HUES6 (cell line): ENCODE results near the gene GTF2IRD1.

Experiments
- H3K27ac ChIP-seq: 2 replicates; pipeline ENCODE4 v1.7.0; 2013; ENCODE audit warnings: low read depth, mild to moderate bottlenecking, low read length, inconsistent platforms
- H3K27me3 ChIP-seq: 2 replicates; pipeline ENCODE4 v1.6.1; 2013; ENCODE audit warnings: low read length; ENCODE audit not compliant: control insufficient read depth, insufficient read depth
- H3K36me3 ChIP-seq: 2 replicates; pipeline ENCODE4 v1.6.1; 2013; ENCODE audit warnings: low read length; ENCODE audit not compliant: control insufficient read depth, insufficient read depth
- H3K4me1 ChIP-seq: 2 replicates; pipeline ENCODE4 v1.6.1; 2013; ENCODE audit warnings: low read length; ENCODE audit not compliant: control insufficient read depth, insufficient read depth
- H3K4me3 ChIP-seq: 2 replicates; pipeline ENCODE4 v1.5.1; 2013; ENCODE audit warnings: low read depth, low read length
- H3K9ac ChIP-seq: one replicate; pipeline ENCODE4 v1.6.1; 2013; ENCODE audit warnings: mild to moderate bottlenecking, low read length
- H3K9me3 ChIP-seq: 2 replicates; pipeline ENCODE4 v1.6.1; 2013; ENCODE audit warnings: low read depth, low read length; ENCODE audit not compliant: control insufficient read depth, insufficient read depth

The GTF2IRD1 gene

DNA sequence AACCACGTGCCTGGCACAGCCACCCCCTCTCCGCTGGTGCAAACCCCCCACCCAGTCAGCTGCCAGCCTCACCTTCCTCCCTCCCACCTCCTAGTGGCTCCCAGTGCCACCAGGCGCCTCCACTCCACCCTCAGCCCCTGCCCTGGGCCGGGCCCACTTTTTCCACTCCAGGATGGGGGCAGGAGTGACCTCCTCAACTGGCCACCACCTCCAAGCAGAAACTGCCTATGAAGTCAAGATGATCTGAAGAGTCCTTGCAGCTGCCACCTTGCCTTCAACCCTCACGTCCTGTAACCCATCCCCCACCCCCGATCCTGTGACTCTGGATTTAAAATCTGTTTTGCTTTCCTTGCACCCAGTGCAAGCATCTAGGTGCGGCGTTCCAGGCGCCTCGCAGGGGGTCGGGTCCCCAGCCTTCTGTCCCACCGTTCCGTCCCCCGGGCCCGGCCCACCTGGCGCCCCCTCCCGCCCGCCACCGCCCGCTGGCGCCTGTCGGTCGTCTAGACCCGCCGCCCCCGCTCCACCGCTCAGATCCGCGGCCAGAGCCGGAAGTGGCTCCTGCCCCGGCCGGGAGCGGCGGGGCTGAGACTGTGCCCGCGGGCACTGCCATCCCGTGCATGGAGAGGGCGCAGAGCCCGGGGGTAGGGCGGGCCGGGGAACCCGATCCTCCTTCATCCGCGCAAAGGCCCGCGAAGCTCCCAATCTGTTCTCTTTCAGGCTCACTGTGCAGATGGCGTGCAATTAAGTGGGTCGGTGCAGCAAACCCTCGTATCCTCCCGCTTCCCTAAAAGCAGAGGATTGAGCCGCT lies 152.6 kb downstream of the GTF2IRD1 start:
- H3K4me1 ChIP-seq = peaks cover 5% of the 10 kb centered on the region
- H3K27ac ChIP-seq = no peak overlapping the region
- H3K27me3 ChIP-seq = no peaks in the 10 kb centered on the region
- H3K36me3 ChIP-seq = peaks cover 8% of the 10 kb centered on the region; the same call in 1 of the 2 replicates
- no peaks in the 10 kb centered on the region for H3K9me3 ChIP-seq
- H3K4me3 ChIP-seq = peak overlapping the region; percentile 54
- peak overlapping the region; percentile 53 for H3K9ac ChIP-seq

DNA sequence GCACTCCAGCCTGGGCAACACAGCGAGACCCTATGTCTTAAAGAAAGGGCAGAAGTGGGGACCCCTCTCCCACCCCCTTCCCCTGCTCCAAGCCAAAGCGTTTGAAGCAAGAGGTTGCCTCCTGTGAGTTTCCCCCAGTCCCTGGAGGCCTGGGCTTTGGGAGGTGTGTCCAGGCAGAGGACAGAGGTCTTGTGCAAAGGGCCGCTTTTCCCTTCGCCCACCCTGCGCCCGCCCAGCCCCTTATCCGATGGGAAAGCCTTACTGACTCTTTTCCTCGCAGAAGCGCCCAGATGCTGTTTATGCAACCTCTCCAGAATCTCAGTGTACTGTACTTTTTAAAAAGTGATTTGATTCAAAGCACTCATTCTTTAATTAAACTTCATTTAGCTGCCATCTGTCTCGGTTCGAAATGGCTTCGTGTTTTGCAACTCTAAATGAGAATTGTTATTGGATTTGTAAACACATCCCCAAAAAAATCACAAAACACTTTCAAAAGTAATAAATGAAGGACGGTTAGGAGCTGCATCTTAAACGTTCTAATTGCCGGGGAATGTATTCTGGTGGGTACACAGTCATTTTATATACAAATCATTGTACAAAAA lies 153.3 kb downstream of the GTF2IRD1 start:
- Histone ChIP-seq H3K9me3 (no peaks in the 10 kb centered on the region), H3K4me3 (peak overlapping the region; percentile 54), H3K36me3 (peaks cover 4% of the 10 kb centered on the region; the same call in 1 of the 2 replicates), H3K9ac (peak overlapping the region; percentile 53), H3K4me1 (peaks cover 5% of the 10 kb centered on the region), H3K27ac (no peak overlapping the region), H3K27me3 (no peaks in the 10 kb centered on the region)

DNA sequence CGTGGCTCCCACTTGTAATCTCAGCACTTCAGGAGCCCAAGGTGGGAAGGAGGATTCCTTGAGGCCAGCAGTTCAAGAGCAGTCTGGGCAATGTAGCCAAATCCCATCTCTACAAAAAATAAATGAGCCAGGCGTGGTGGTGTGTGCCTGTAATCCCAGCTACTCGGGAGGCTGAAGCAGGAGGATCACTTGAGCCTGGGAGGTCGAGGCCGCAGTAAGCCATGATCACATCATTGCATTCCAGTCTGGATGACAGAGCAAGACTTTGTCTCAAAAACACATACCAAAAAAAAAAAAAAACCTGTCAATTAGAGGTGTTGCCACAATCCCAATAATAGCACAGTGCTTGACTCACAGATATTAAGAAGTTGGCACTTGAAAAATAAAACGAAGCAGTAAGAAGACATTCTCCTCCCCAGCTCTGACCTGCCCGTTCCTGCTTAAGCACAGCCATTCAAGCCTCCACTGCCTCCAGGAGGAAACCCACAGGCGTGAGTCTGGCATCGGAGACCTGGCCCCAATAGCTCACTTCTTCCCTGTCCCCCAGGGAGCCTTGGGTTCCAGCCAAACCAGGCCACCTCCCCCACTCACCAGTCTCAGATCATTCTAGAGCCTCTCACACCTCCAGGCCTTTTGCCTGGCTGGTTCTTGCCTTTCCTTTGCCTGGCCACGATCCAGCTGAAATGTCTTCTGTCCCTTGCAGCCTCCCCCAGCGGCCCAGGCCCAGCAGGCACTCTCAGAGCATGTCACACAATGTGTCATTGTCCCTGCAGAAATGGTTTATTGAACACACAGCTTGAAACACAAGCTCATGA lies 158.5 kb downstream of the GTF2IRD1 start:
- Histone ChIP-seq H3K9ac (no peak overlapping the region), H3K4me3 (no peak overlapping the region), H3K9me3 (no peaks in the 10 kb centered on the region), H3K27ac (no peak overlapping the region), H3K27me3 (no peaks in the 10 kb centered on the region), H3K4me1 (peaks cover 4% of the 10 kb centered on the region), H3K36me3 (no peaks in the 10 kb centered on the region)

DNA sequence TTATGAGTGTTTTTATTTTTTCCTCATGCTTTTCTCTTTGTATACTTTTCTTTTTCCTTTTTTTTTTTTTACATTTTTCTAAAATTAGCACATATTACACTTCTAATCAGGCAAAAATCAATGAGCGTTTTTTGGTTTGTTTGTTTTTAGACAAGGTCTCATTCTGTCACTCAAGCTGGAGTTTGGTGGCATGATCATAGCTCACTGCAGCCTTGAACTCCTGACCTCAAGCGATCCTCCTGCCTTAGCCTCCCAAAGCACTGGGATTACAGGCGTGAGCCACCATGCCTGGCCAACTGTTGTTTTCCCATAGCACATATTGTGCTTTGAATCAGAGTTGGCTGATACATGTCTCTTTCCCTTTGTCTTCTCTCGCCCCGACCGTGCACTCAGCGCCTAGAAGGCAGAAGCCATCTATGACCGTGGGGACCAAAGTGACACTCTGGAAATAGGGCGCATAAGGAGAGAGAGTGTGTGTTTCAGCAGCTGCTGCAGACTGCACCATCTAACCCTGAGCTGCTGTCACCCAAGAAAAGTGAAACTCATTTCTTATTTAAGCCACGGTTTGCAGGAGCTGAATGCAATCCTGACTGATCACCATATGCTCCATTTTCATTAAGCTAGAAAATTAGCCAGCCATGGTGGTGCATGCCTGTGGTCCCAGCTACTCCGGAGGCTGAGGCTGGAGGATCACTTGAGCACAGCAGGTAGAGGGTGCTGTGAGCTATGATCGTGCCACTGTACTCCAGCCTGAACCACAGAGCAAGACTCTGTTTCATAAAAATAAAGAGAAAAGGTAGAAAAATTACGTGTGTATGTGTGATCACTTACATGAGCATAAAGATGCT lies 162.5 kb downstream of the GTF2IRD1 start:
- Histone ChIP-seq H3K27ac (no peak overlapping the region), H3K4me1 (peaks cover 9% of the 10 kb centered on the region), H3K9ac (no peak overlapping the region)

DNA sequence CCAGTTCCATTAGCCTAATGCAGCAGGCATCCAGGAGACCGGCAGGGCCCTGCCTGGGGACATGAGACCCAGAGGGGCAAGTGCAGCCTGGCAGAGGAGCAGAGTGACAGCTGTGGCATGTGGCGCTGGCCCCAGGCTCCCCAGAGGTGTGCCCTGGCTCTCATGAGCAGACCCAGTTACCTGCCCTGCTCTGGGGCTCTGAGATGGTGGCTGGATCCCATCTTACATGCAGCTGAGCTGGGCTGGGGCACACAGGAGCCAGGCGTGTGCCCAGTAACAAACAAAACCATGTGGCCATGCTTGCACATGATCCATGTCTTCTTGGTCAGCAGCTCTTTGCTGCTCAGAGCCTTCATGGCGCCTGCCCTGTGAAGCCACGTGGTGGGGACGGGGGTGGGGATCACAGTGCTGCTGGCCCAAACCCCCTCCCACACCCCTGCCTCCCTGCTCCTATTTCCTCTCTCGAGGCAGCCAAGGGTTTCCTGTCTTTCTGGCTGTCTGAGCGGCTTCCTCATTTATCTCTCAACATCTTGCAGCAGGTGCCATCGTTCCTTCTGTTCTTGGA lies 163.6 kb downstream of the GTF2IRD1 start:
- H3K4me1 ChIP-seq = peaks cover 9% of the 10 kb centered on the region
- H3K27ac ChIP-seq = no peak overlapping the region
- H3K27me3 ChIP-seq = no peaks in the 10 kb centered on the region
- no peak overlapping the region for H3K4me3 ChIP-seq
- H3K9ac ChIP-seq = peak overlapping the region; percentile 29
- H3K9me3 ChIP-seq = no peaks in the 10 kb centered on the region
- no peaks in the 10 kb centered on the region for H3K36me3 ChIP-seq

More for the DNA sequence above, 162.5 kb downstream of the GTF2IRD1 start:
- Histone ChIP-seq H3K27me3 (no peaks in the 10 kb centered on the region), H3K4me3 (no peak overlapping the region), H3K36me3 (no peaks in the 10 kb centered on the region), H3K9me3 (no peaks in the 10 kb centered on the region)

- peaks cover 9% of the 10 kb centered on the region for H3K4me1 ChIP-seq
- H3K36me3 ChIP-seq = no peaks in the 10 kb centered on the region
- H3K4me3 ChIP-seq = no peak overlapping the region
- H3K9ac ChIP-seq = no peak overlapping the region
- H3K27me3 ChIP-seq = no peaks in the 10 kb centered on the region
- H3K27ac ChIP-seq = no peak overlapping the region
- no peaks in the 10 kb centered on the region for H3K9me3 ChIP-seq
These were observed 165.6 kb downstream of the GTF2IRD1 start for GRCh38 chr7:74619235-74619860.

GRCh38 chr7:74622228-74622749 lies 168.6 kb downstream of the GTF2IRD1 start:
- Histone ChIP-seq H3K36me3 (no peaks in the 10 kb centered on the region), H3K9ac (no peak overlapping the region), H3K4me3 (no peak overlapping the region), H3K27me3 (no peaks in the 10 kb centered on the region), H3K27ac (no peak overlapping the region), H3K9me3 (no peaks in the 10 kb centered on the region), H3K4me1 (peaks cover 7% of the 10 kb centered on the region)

DNA sequence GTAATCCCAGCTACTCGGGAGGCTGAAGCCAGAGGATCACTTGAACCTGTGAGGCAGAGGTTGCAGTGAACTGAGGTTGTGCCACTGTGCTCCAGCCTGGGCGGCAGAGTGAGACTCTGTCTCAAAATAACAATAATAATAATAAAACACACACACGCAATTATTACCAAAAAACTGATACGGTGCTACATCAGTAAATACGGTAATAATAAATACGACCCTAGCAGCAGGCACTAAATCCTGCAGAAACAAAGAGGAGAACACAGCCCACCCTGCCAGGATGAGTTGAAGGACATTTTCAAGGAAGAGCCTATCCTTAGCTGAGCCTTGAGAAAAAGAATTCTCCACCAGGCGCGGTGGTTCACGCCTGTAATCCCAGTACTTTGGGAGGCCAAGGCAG lies 169.4 kb downstream of the GTF2IRD1 start:
- Histone ChIP-seq H3K4me3 (no peak overlapping the region), H3K4me1 (peaks cover 11% of the 10 kb centered on the region), H3K9me3 (no peaks in the 10 kb centered on the region), H3K9ac (no peak overlapping the region), H3K36me3 (no peaks in the 10 kb centered on the region), H3K27ac (no peak overlapping the region), H3K27me3 (no peaks in the 10 kb centered on the region)

DNA sequence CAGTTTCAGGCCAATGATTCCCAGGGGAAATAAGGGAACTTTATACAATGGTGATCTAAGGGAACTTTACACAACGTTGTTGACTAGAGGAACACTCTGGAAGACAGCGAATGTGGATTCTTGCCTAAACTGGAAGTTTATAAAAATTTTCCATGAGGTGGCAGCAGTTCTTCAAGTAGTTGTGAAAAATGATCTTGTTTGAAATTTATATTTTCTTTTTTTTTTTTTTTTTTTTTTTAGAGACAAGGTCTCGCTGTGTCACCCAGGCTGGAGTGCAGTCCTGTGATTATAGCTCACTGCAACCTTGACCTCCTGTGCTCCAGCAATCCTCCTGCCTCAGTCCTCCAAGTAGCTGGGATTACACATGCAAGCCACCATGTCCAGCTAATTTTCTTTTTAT lies 171.7 kb downstream of the GTF2IRD1 start:
- H3K9me3 ChIP-seq = no peaks in the 10 kb centered on the region
- H3K27ac ChIP-seq = no peak overlapping the region
- H3K4me3 ChIP-seq = no peak overlapping the region
- H3K36me3 ChIP-seq = no peaks in the 10 kb centered on the region
- H3K27me3 ChIP-seq = no peaks in the 10 kb centered on the region
- H3K9ac ChIP-seq = no peak overlapping the region
- H3K4me1 ChIP-seq = peaks cover 14% of the 10 kb centered on the region
